Spleen (tissue), 11 donors: ENCODE results near the gene DNAJC16. TPM values are rescaled to one million over a fixed set of nuclear protein-coding genes. Genes with fewer than 3 reads are reported as not detected.

ENCODE experiments used
- DNase-seq: peaks from one replicate; pipeline ENCODE4 v3.0.0-alpha.2; 2020
- H3K27ac ChIP-seq, 8 donors: fragments of 200-600 bp; sonication (generic) in 7 of 8; 1 replicate in 4 of 8; 2 replicates in 4 of 8; pipeline versions ENCODE4 v1.5.0 to v1.8.0; 2016 to 2021; ENCODE audit warnings: inconsistent platforms in 4 of 8, mild to moderate bottlenecking in 4 of 8, moderate library complexity in 1 of 8
- H3K27me3 ChIP-seq, 7 donors: fragments of 200-600 bp; sonication (generic) in 6 of 7; replicated peaks in 1 of 7; 1 replicate in 4 of 7; 2 replicates in 3 of 7; pipeline versions ENCODE4 v1.5.0 to v1.8.0; 2016 to 2021; ENCODE audit warnings: inconsistent platforms in 3 of 7, mild to moderate bottlenecking in 1 of 7
- H3K36me3 ChIP-seq, 6 donors: fragments of 200-600 bp; sonication (generic) in 5 of 6; 1 replicate in 4 of 6; 2 replicates in 2 of 6; pipeline versions ENCODE4 v1.5.0 to v1.8.0; 2016 to 2021; ENCODE audit warnings: inconsistent platforms in 2 of 6
- H3K4me1 ChIP-seq, 6 donors: fragments of 200-600 bp; sonication (generic) in 5 of 6; 1 replicate in 3 of 6; 2 replicates in 3 of 6; pipeline versions ENCODE4 v1.5.0 to v1.8.0; 2016 to 2021; ENCODE audit warnings: inconsistent platforms in 3 of 6
- H3K4me3 ChIP-seq, 8 donors: fragments of 200-600 bp; sonication (generic) in 7 of 8; 1 replicate in 4 of 8; 2 replicates in 4 of 8; pipeline versions ENCODE4 v1.5.0 to v1.8.0; 2016 to 2021; ENCODE audit warnings: inconsistent platforms in 4 of 8, mild to moderate bottlenecking in 4 of 8, moderate library complexity in 2 of 8
- H3K9me3 ChIP-seq, 8 donors: fragments of 200-600 bp; sonication (generic) in 7 of 8; 1 replicate in 4 of 8; 2 replicates in 4 of 8; pipeline versions ENCODE4 v1.5.0 to v1.8.0; 2016 to 2021; ENCODE audit warnings: inconsistent platforms in 4 of 8
- CTCF ChIP-seq, 11 experiments: fragments of 200-600 bp in 7 of 11; fragments of 450-650 bp in 4 of 11; sonication (generic) in 4 of 11; IDR thresholded peaks in 8 of 11; conservative IDR thresholded peaks in 3 of 11; 1 replicate in 7 of 11; 2 replicates in 4 of 11; pipeline versions ENCODE4 v1.4.0 to v1.8.0; 2016 to 2021; ENCODE audit warnings: antibody characterized with exemption in 11 of 11, inconsistent platforms in 4 of 11, mild to moderate bottlenecking in 1 of 11
- POLR2A ChIP-seq, 3 donors: fragments of 450-650 bp; IDR thresholded peaks; one replicate each; pipeline ENCODE4 v1.5.1; 2017; ENCODE audit warnings: antibody characterized with exemption in 3 of 3, mild to moderate bottlenecking in 1 of 3
- POLR2AphosphoS5 ChIP-seq, 3 donors: sonication (generic); formaldehyde crosslinking; IDR thresholded peaks; one replicate each; pipeline ENCODE4 v1.5.1; 2017; ENCODE audit warnings: antibody characterized with exemption in 3 of 3
- WGBS, 5 donors: extraction: QIAGEN DNeasy Blood & Tissue Kit in 3 of 5; methylation state at CpG; one replicate each; pipeline versions ENCODE4 v1.1.5 to v1.1.7; 2013 to 2018; 5-methylcytosine and 5-hydroxymethylcytosine counted together
- intact Hi-C: fragments of 100-400 bp; cut with DNase I; formaldehyde crosslinking; loops from one replicate; pipeline ENCODE4 v1.15.0; 2023; ENCODE audit warnings: low total_unique reads
- polyA plus RNA-seq, 3 donors: library from polyadenylated mRNA; stranded (reverse); fragments of 200-250 nt; gene quantifications; one replicate each; pipeline ENCODE4 v1.2.1, GENCODE V29; 2013
- total RNA-seq, 7 donors: library from RNA; depleted of rRNA in 3 of 7; stranded (reverse); fragments of >200 nt in 3 of 7; fragmentation: NEBNext Ultra II Directional in 4 of 7; extraction: Animal tissue kit (Norgen Biotek cat#: 25700) in 4 of 7; gene quantifications; one replicate each; pipeline versions ENCODE4 v1.1.0 to v1.2.1, GENCODE V29; 2016 to 2021
- donor health status: healthy with polysubstance abuse.
- donor health status: DM: no; HTN: no; CAD: no; lungs with moderate emphysema.
- donor health status: DM: no; HTN: no; CAD: no.
- donor health status: Bipolar disorder and iron deficiency.
- donor health status: healthy.
- donor health status: DM: no; HTN: no; CAD: no.
- donor health status: DM: yes; HTN: yes; CAD: no.

DNAJC16 gene
- total and polyA plus RNA-seq, 10 donors: 3.7 to 23.0 (median 18.0) TPM

- DNase-seq: no peak
- no peak for TF ChIP-seq POLR2AphosphoS5 (IDR thresholded peaks at IDR 0.05)
- no peak for TF ChIP-seq CTCF (IDR thresholded peaks at IDR 0.05 in 8 of 11, conservative IDR thresholded peaks at IDR 0.05 in 3 of 11)
- TF ChIP-seq POLR2A (IDR thresholded peaks at IDR 0.05): no peak
- H3K4me1 ChIP-seq: no peaks in the 10 kb centered on the region
- H3K27ac ChIP-seq: no peak overlapping the region
- no peaks in the 10 kb centered on the region for H3K27me3 ChIP-seq
- H3K9me3 ChIP-seq: no peaks in the 10 kb centered on the region
- WGBS, 5 donors: 73 to 98% (median 94%) methylated on average over 4 of the region's 4 CpGs
- H3K4me3 ChIP-seq: no peak overlapping the region
- intact Hi-C loops: no loop called here
- H3K36me3 ChIP-seq: peaks cover 0 to 100% (median 70%) of the 10 kb centered on the region in 6 donors
These were observed 14.7 kb downstream of the DNAJC16 start for GRCh38 chr1:15541231-15541792.

- Histone ChIP-seq H3K27ac (no peak overlapping the region), H3K9me3 (no peaks in the 10 kb centered on the region), H3K27me3 (no peaks in the 10 kb centered on the region), H3K4me3 (no peak overlapping the region), H3K36me3 (peaks cover 0 to 100% (median 67%) of the 10 kb centered on the region in 6 donors), H3K4me1 (no peaks in the 10 kb centered on the region)
- WGBS, 5 donors: 83 to 97% (median 89%) methylated on average over 5 to 7 of the region's 7 CpGs
- TF ChIP-seq POLR2A (IDR thresholded peaks at IDR 0.05) (no peak), CTCF (IDR thresholded peaks at IDR 0.05 in 8 of 11, conservative IDR thresholded peaks at IDR 0.05 in 3 of 11) (no peak), POLR2AphosphoS5 (IDR thresholded peaks at IDR 0.05) (no peak)
- DNase-seq: no peak
- intact Hi-C loops: no loop called here
These were observed 16.0 kb downstream of the DNAJC16 start for GRCh38 chr1:15542388-15543250.

GRCh38 chr1:15543251-15543588, 16.6 kb downstream of the DNAJC16 start:
- no peaks in the 10 kb centered on the region for H3K9me3 ChIP-seq
- intact Hi-C loops: no loop called here
- H3K27me3 ChIP-seq: no peaks in the 10 kb centered on the region
- TF ChIP-seq POLR2A (IDR thresholded peaks at IDR 0.05) (no peak), CTCF (IDR thresholded peaks at IDR 0.05 in 8 of 11, conservative IDR thresholded peaks at IDR 0.05 in 3 of 11) (no peak), POLR2AphosphoS5 (IDR thresholded peaks at IDR 0.05) (no peak)
- H3K4me1 ChIP-seq: no peaks in the 10 kb centered on the region
- no peak overlapping the region for H3K27ac ChIP-seq
- 90 to 98% (median 95%) methylated on average over 5 of the region's 5 CpGs for WGBS, 5 donors
- DNase-seq: no peak
- peaks cover 0 to 100% (median 67%) of the 10 kb centered on the region in 6 donors for H3K36me3 ChIP-seq
- H3K4me3 ChIP-seq: no peak overlapping the region
